Progenitor cell of endocrine pancreas (in vitro differentiated cells): ENCODE results near the gene EML5. TPM values are rescaled to one million over a fixed set of nuclear protein-coding genes. Genes with fewer than 3 reads are reported as not detected.

ENCODE experiments used
- DNase-seq: peaks from one replicate; pipeline ENCODE4 v3.0.0; 2021; ENCODE audit warnings: low spot score; ENCODE audit not compliant: unreplicated experiment
- H3K27ac Mint-ChIP-seq: 2 replicates; pipeline ENCODE4 v1.8.0; 2021; ENCODE audit warnings: mild to moderate bottlenecking, moderate library complexity, mixed read lengths
- H3K27me3 Mint-ChIP-seq: 2 replicates; pipeline ENCODE4 v1.8.0; 2021; ENCODE audit warnings: mixed read lengths
- H3K36me3 Mint-ChIP-seq: 2 replicates; pipeline ENCODE4 v1.8.0; 2022; ENCODE audit warnings: mixed read lengths; ENCODE audit not compliant: insufficient read depth
- H3K4me1 Mint-ChIP-seq: 2 replicates; pipeline ENCODE4 v1.8.0; 2021; ENCODE audit warnings: low read depth, mixed read lengths
- H3K4me3 Mint-ChIP-seq: 2 replicates; pipeline ENCODE4 v1.8.0; 2021; ENCODE audit warnings: low read depth, mild to moderate bottlenecking, moderate library complexity, mixed read lengths
- H3K9me3 Mint-ChIP-seq: 2 replicates; pipeline ENCODE4 v1.8.0; 2021; ENCODE audit warnings: low read depth, mixed read lengths
- total RNA-seq: library from RNA; stranded (reverse); gene quantifications from 2 replicates; pipeline ENCODE4 v1.2.1, GENCODE V29; 2021
- TF ChIP-seq, protein P1 (sequence below): fragments of 200-600 bp; sonication (generic); IDR thresholded peaks from one replicate; pipeline ENCODE4 v1.5.0; 2021; ENCODE audit warnings: antibody characterized with exemption, mild to moderate bottlenecking; ENCODE audit not compliant: unreplicated experiment

Gene EML5
- total RNA-seq, 1 donor from 2014 or later, result 6.0 TPM

DNA sequence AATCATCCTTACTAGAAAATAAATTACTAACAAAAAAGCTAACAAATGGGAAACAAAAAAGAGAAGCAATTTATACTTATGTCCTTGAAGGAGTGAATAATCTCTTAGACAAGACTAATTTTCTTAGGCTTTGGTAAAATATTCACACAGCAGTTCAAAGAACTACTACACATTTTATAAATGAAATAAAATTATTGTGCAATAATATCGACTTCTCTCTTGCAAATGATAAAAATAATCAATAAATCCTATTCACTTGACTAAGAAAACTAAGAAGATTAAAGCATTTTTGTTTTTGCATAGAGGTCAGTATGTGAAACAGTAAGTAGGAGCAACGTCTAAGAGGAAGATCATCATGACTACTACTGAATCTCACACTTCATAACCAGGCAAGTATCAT lies 82.0 kb downstream of the EML5 start:
- Mint-ChIP-seq H3K27ac (no peak overlapping the region), H3K4me1 (no peaks in the 10 kb centered on the region), H3K9me3 (no peaks in the 10 kb centered on the region), H3K4me3 (no peak overlapping the region), H3K27me3 (no peaks in the 10 kb centered on the region), H3K36me3 (no peaks in the 10 kb centered on the region)
- TF ChIP-seq, protein P1, sequence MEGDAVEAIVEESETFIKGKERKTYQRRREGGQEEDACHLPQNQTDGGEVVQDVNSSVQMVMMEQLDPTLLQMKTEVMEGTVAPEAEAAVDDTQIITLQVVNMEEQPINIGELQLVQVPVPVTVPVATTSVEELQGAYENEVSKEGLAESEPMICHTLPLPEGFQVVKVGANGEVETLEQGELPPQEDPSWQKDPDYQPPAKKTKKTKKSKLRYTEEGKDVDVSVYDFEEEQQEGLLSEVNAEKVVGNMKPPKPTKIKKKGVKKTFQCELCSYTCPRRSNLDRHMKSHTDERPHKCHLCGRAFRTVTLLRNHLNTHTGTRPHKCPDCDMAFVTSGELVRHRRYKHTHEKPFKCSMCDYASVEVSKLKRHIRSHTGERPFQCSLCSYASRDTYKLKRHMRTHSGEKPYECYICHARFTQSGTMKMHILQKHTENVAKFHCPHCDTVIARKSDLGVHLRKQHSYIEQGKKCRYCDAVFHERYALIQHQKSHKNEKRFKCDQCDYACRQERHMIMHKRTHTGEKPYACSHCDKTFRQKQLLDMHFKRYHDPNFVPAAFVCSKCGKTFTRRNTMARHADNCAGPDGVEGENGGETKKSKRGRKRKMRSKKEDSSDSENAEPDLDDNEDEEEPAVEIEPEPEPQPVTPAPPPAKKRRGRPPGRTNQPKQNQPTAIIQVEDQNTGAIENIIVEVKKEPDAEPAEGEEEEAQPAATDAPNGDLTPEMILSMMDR, result no peak
- DNase-seq, result no peak

DNA sequence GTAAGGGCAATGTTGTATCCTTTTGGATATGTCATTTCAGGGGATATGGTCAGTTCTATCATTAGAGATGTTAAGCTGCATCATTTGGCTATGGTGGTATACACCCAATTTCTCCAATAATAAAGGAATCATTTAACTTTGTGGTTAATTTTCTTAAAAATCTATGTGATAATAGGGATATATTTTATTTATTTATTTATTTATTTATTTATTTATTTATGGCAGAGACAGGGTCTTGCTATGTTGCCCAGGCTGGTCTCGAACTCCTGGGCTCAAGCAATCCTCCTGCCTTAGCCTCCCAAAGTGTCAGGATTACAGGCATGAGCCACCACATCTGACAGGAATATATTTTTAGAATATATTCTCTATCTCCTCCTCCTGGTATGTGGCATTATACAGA lies 85.7 kb downstream of the EML5 start:
- Mint-ChIP-seq H3K9me3 (no peaks in the 10 kb centered on the region), H3K27ac (no peak overlapping the region), H3K4me1 (no peaks in the 10 kb centered on the region), H3K27me3 (no peaks in the 10 kb centered on the region), H3K36me3 (peaks cover 2% of the 10 kb centered on the region), H3K4me3 (no peak overlapping the region)
- TF ChIP-seq, protein P1, result no peak
- no peak for DNase-seq

DNA sequence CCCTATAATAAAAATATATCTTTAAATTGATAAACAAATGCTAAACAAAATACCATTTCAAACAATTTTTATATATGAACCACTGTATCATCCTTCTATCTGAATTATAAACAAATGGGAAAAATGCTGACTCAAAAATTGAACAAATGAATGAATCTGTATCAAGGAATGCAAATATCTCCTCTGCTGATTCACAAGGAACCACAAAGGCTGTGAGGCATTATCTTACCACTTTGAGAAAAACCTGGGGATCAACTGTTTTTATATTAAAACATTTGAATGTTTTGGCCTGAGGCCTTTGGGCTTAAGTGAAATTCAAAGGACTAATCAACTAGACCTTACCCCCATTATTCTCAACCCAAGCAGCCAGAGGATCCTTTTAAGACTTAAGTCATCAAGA lies 86.3 kb downstream of the EML5 start:
- peaks cover 2% of the 10 kb centered on the region for H3K36me3 Mint-ChIP-seq
- H3K4me1 Mint-ChIP-seq, result no peaks in the 10 kb centered on the region
- DNase-seq, result no peak
- H3K9me3 Mint-ChIP-seq, result no peaks in the 10 kb centered on the region
- H3K27ac Mint-ChIP-seq, result no peak overlapping the region
- TF ChIP-seq, protein P1, result no peak
- no peak overlapping the region for H3K4me3 Mint-ChIP-seq
- no peaks in the 10 kb centered on the region for H3K27me3 Mint-ChIP-seq

DNA sequence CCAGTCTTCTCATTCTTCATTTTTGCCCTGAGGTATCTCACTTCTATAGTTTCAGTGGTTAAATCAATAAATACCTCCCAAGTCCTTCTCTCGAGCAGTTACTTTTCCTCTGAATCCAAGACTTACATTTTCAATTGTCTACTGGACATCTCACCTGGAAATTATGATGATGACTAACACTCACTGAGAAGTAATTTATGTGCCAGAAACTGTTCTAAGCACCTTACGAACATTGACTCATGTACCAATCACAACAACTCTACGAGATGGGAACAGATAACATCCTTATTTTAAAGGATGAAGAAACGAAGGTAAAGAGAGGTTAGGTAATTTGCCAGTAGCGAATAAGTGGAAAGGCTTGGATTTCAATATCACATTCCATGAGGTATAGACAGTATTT lies 94.1 kb downstream of the EML5 start:
- no peaks in the 10 kb centered on the region for H3K9me3 Mint-ChIP-seq
- H3K27ac Mint-ChIP-seq, result no peak overlapping the region

GRCh38 chr14:88695870-88696269 lies 96.9 kb downstream of the EML5 start:
- H3K4me3 Mint-ChIP-seq, result no peak overlapping the region
- H3K36me3 Mint-ChIP-seq, result no peaks in the 10 kb centered on the region
- no peaks in the 10 kb centered on the region for H3K27me3 Mint-ChIP-seq
- TF ChIP-seq, protein P1, result no peak
- DNase-seq, result no peak
- no peak overlapping the region for H3K27ac Mint-ChIP-seq
- no peaks in the 10 kb centered on the region for H3K9me3 Mint-ChIP-seq
- H3K4me1 Mint-ChIP-seq, result no peaks in the 10 kb centered on the region

More for the DNA sequence above, 94.1 kb downstream of the EML5 start:
- H3K4me3 Mint-ChIP-seq, result no peak overlapping the region
- no peaks in the 10 kb centered on the region for H3K36me3 Mint-ChIP-seq
- H3K4me1 Mint-ChIP-seq, result peaks cover 2% of the 10 kb centered on the region
- no peaks in the 10 kb centered on the region for H3K27me3 Mint-ChIP-seq
- TF ChIP-seq, protein P1, result no peak
- no peak for DNase-seq
